Brain microvascular endothelial cell (primary cell): ENCODE results near the gene ECT2L.

Experiments used
- DNase-seq: peaks from one replicate; pipeline ENCODE4 v3.0.0-alpha.2; 2020
- H3K27ac ChIP-seq: fragments of 250-450 bp; sonication (Bioruptor Pico); 2 replicates; pipeline ENCODE4 v1.5.1; 2020; ENCODE audit warnings: mild to moderate bottlenecking, moderate library complexity
- H3K27me3 ChIP-seq: fragments of 250-450 bp; sonication (Bioruptor Pico); replicated peaks from 2 replicates; pipeline ENCODE4 v1.5.1; 2020; ENCODE audit warnings: mild to moderate bottlenecking
- H3K36me3 ChIP-seq: fragments of 250-450 bp; sonication (Bioruptor Pico); replicated peaks from 2 replicates; pipeline ENCODE4 v1.5.1; 2020; ENCODE audit warnings: mild to moderate bottlenecking
- H3K4me3 ChIP-seq: 2 replicates; pipeline ENCODE4 v1.5.1; 2011; ENCODE audit warnings: low read depth, mild to moderate bottlenecking, control low read depth, low read length, moderate library complexity
- CTCF ChIP-seq: IDR thresholded peaks from 2 replicates; pipeline ENCODE4 v1.5.1; 2011; ENCODE audit warnings: low read depth, mild to moderate bottlenecking, moderate library complexity, low read length, control low read depth, inconsistent platforms; ENCODE audit errors: missing control alignments
- in situ Hi-C: cut with HindIII; loops from 2 replicates; pipeline ENCODE4 v1.10.0; 2017; ENCODE audit warnings: low sequenced_read_pairs, low pct_ligation_motif_present

Gene ECT2L

GRCh38 chr6:138832182-138832581 lies 36.3 kb downstream of the ECT2L start:
- Histone ChIP-seq H3K4me3 (no peak overlapping the region), H3K36me3 (no peaks in the 10 kb centered on the region), H3K27me3 (no peaks in the 10 kb centered on the region), H3K27ac (no peak overlapping the region)
- DNase-seq, result no peak
- in situ Hi-C loops, result no loop called here
- TF ChIP-seq CTCF, result no peak

- DNase-seq, result no peak
- TF ChIP-seq CTCF, result no peak
- H3K36me3 ChIP-seq, result no peaks in the 10 kb centered on the region
- no peaks in the 10 kb centered on the region for H3K27me3 ChIP-seq
- no peak overlapping the region for H3K27ac ChIP-seq
- in situ Hi-C loops, result no loop called here
- H3K4me3 ChIP-seq, result no peak overlapping the region
Measured at GRCh38 chr6:138833816-138834539, 38.1 kb downstream of the ECT2L start.

- Histone ChIP-seq H3K27me3 (no peaks in the 10 kb centered on the region), H3K27ac (no peak overlapping the region), H3K36me3 (no peaks in the 10 kb centered on the region), H3K4me3 (no peak overlapping the region)
- DNase-seq, result no peak
- in situ Hi-C loops, result no loop called here
- TF ChIP-seq CTCF, result no peak
Measured at GRCh38 chr6:138837246-138837645, 41.4 kb downstream of the ECT2L start.

GRCh38 chr6:138844192-138844591 lies 48.3 kb downstream of the ECT2L start:
- no peaks in the 10 kb centered on the region for H3K27me3 ChIP-seq
- H3K27ac ChIP-seq, result no peak overlapping the region
- no peaks in the 10 kb centered on the region for H3K36me3 ChIP-seq
- no peak for TF ChIP-seq CTCF
- in situ Hi-C loops, result no loop called here
- DNase-seq, result peak; percentile 9
- no peak overlapping the region for H3K4me3 ChIP-seq

GRCh38 chr6:138847884-138848283 lies 52.0 kb downstream of the ECT2L start:
- H3K27ac ChIP-seq, result no peak overlapping the region
- no peaks in the 10 kb centered on the region for H3K27me3 ChIP-seq
- no peaks in the 10 kb centered on the region for H3K36me3 ChIP-seq
- no peak overlapping the region for H3K4me3 ChIP-seq
- DNase-seq, result no peak
- in situ Hi-C loops, result no loop called here
- no peak for TF ChIP-seq CTCF

GRCh38 chr6:138848461-138848860 lies 52.6 kb downstream of the ECT2L start:
- H3K4me3 ChIP-seq, result no peak overlapping the region
- H3K27me3 ChIP-seq, result no peaks in the 10 kb centered on the region
- TF ChIP-seq CTCF, result no peak
- no peaks in the 10 kb centered on the region for H3K36me3 ChIP-seq
- no peak for DNase-seq
- H3K27ac ChIP-seq, result no peak overlapping the region
- in situ Hi-C loops, result no loop called here
